HCT116 (cell line): ENCODE results near the gene RIOX2. TPM values are rescaled to one million over a fixed set of nuclear protein-coding genes. Genes with fewer than 3 reads are reported as not detected.

ENCODE experiments used
- ATAC-seq: fragments of 200-7000 bp; cut with Tn5 transposase; 2 replicates; pipeline ENCODE4 v1.9.1; 2020; ENCODE audit warnings: mild to moderate bottlenecking, moderate library complexity
- BruUV-seq: library from RNA; stranded (reverse); fragments of 400-500 nt; replicated peaks from 2 replicates; lab custom pipeline; 2021; lab: Mats Ljungman, UMichigan
- CTCF ChIA-PET: fragments of 300-600 bp; sonication (Branson Sonifier 250); formaldehyde crosslinking; loops from one replicate; lab custom pipeline; 2021; ENCODE audit warnings: antibody characterized with exemption; lab: Charles Lee
- POLR2A ChIA-PET: fragments of 300-600, 350-600 bp; sonication (Branson Sonifier 250); formaldehyde crosslinking; loops from one replicate; lab custom pipeline; 2021; ENCODE audit warnings: antibody characterized with exemption; lab: Charles Lee
- RAD21 ChIA-PET, 2 experiments: fragments of 300-600 bp; sonication (Branson Sonifier 250); formaldehyde crosslinking; loops; one replicate each; lab custom pipeline; 2023; ENCODE audit warnings: low total read pairs in 2 of 2; ENCODE audit not compliant: uncharacterized antibody in 2 of 2, unreplicated experiment in 2 of 2, low non-redundant PET in 1 of 2; lab: Charles Lee
- DNase-seq: peaks from one replicate; pipeline ENCODE4 v3.0.0-alpha.2; 2010; ENCODE audit warnings: low read depth, low spot score
- H2AFZ ChIP-seq: fragments of 200-600 bp; shearing (Covaris generic), sonication (generic); 2 replicates; pipeline ENCODE4 v1.6.1; 2017; ENCODE audit warnings: low read depth, mixed run types, mixed read lengths, antibody characterized with exemption, low read length; ENCODE audit not compliant: poor library complexity, severe bottlenecking
- H3K27ac ChIP-seq: 2 replicates; pipeline ENCODE4 v1.5.1; 2012; ENCODE audit warnings: low read depth, low read length
- H3K27me3 ChIP-seq: fragments of 200-600 bp; sonication (generic); 2 replicates; pipeline ENCODE4 v1.6.1; 2016; ENCODE audit warnings: mixed run types, low read length, mixed read lengths; ENCODE audit not compliant: insufficient read depth
- H3K36me3 ChIP-seq, 2 experiments: fragments of 200-500 bp in 1 of 2; fragments of 200-600 bp in 1 of 2; sonication (Bioruptor generic) in 1 of 2; sonication (generic) in 1 of 2; 2 replicates each; pipeline versions ENCODE4 v1.5.1 to v1.6.1; 2014 to 2016; ENCODE audit warnings: low read length in 2 of 2, inconsistent platforms in 1 of 2, mixed read lengths in 1 of 2, mixed run types in 1 of 2; ENCODE audit not compliant: insufficient read depth in 2 of 2, control insufficient read depth in 1 of 2
- H3K4me1 ChIP-seq, 2 experiments: fragments of 200-600 bp in 1 of 2; sonication (generic) in 1 of 2; 2 replicates each; pipeline versions ENCODE4 v1.5.1 to v1.6.1; 2012 to 2017; ENCODE audit warnings: low read length in 2 of 2, inconsistent platforms in 1 of 2, mild to moderate bottlenecking in 1 of 2, mixed read lengths in 1 of 2, mixed run types in 1 of 2, moderate library complexity in 1 of 2; ENCODE audit not compliant: insufficient read depth in 2 of 2, control insufficient read depth in 1 of 2
- H3K4me2 ChIP-seq: fragments of 200-600 bp; sonication (generic); 2 replicates; pipeline ENCODE4 v1.6.1; 2017; ENCODE audit warnings: mixed run types, low read length, mixed read lengths
- H3K4me3 ChIP-seq, 2 experiments: fragments of 200-600 bp in 1 of 2; sonication (generic) in 1 of 2; replicated peaks in 1 of 2; 2 replicates each; pipeline ENCODE4 v1.5.1; 2011 to 2016; ENCODE audit warnings: low read length in 2 of 2, control low read depth in 1 of 2, low read depth in 1 of 2, mild to moderate bottlenecking in 1 of 2, mixed read lengths in 1 of 2, mixed run types in 1 of 2
- H3K79me2 ChIP-seq: fragments of 200-600 bp; sonication (generic); 2 replicates; pipeline ENCODE4 v1.6.1; 2017; ENCODE audit warnings: mild to moderate bottlenecking, mixed run types, low read length, moderate library complexity, mixed read lengths; ENCODE audit not compliant: insufficient read depth
- H3K9ac ChIP-seq: fragments of 200-600 bp; sonication (generic); 2 replicates; pipeline ENCODE4 v1.6.1; 2016; ENCODE audit warnings: low read length, mixed read lengths
- H3K9me2 ChIP-seq: fragments of 200-600 bp; sonication (generic), shearing (Covaris generic); 2 replicates; pipeline ENCODE4 v1.6.1; 2017; ENCODE audit warnings: mixed run types, mild to moderate bottlenecking, moderate library complexity; ENCODE audit not compliant: insufficient read depth
- H3K9me3 ChIP-seq, 2 experiments: fragments of 200-500 bp in 1 of 2; fragments of 200-600 bp in 1 of 2; sonication (Bioruptor generic) in 1 of 2; sonication (generic) in 1 of 2; 2 replicates each; pipeline ENCODE4 v1.6.1; 2014 to 2017; ENCODE audit warnings: low read length in 2 of 2, mixed read lengths in 2 of 2, inconsistent platforms in 1 of 2, low read depth in 1 of 2, mild to moderate bottlenecking in 1 of 2, mixed run types in 1 of 2, moderate library complexity in 1 of 2; ENCODE audit not compliant: control insufficient read depth in 1 of 2, insufficient read depth in 1 of 2
- H4K20me1 ChIP-seq: fragments of 200-600 bp; sonication (generic), shearing (Covaris generic); 2 replicates; pipeline ENCODE4 v1.6.1; 2017; ENCODE audit warnings: mixed run types, mild to moderate bottlenecking, moderate library complexity; ENCODE audit not compliant: insufficient read depth
- CBX3 ChIP-seq: IDR thresholded peaks from 2 replicates; pipeline ENCODE4 v1.6.1; 2012; ENCODE audit warnings: low read depth
- CEBPB ChIP-seq: IDR thresholded peaks from 2 replicates; pipeline ENCODE4 v1.6.1; 2012; ENCODE audit warnings: low read depth
- EZH2phosphoT487 ChIP-seq: fragments of 200-600 bp; IDR thresholded peaks from 2 replicates; pipeline ENCODE4 v1.6.1; 2018; ENCODE audit warnings: antibody characterized with exemption, borderline replicate concordance
- FOSL1 ChIP-seq: IDR thresholded peaks from 2 replicates; pipeline ENCODE4 v1.6.1; 2012; ENCODE audit warnings: low read depth
- JUND ChIP-seq: IDR thresholded peaks from 2 replicates; pipeline ENCODE4 v1.6.1; 2012
- MAX ChIP-seq: IDR thresholded peaks from 2 replicates; pipeline ENCODE4 v1.6.1; 2012
- POLR2A ChIP-seq: IDR thresholded peaks from 2 replicates; pipeline ENCODE4 v1.7.0; 2011; ENCODE audit warnings: borderline replicate concordance; ENCODE audit not compliant: insufficient read depth, insufficient read length; ENCODE audit errors: extremely low read depth
- POLR2AphosphoS5 ChIP-seq: IDR thresholded peaks from 2 replicates; pipeline ENCODE4 v1.6.1; 2011; ENCODE audit warnings: mild to moderate bottlenecking, low read depth, low read length, moderate library complexity
- SIN3A ChIP-seq: IDR thresholded peaks from 2 replicates; pipeline ENCODE4 v1.6.1; 2012; ENCODE audit warnings: low read depth
- SRF ChIP-seq: IDR thresholded peaks from 2 replicates; pipeline ENCODE4 v1.6.1; 2012; ENCODE audit warnings: low read depth
- TCF7L2 ChIP-seq: IDR thresholded peaks from 2 replicates; pipeline ENCODE4 v1.7.0; 2011; ENCODE audit warnings: borderline replicate concordance, inconsistent platforms; ENCODE audit not compliant: insufficient read depth, insufficient read length; ENCODE audit errors: extremely low read depth
- YY1 ChIP-seq: IDR thresholded peaks from 2 replicates; pipeline ENCODE4 v1.6.1; 2011; ENCODE audit warnings: low read length, low read depth, moderate library complexity, mild to moderate bottlenecking; ENCODE audit not compliant: insufficient replicate concordance; ENCODE audit errors: extremely low read depth
- ZFX ChIP-seq: fragments of 450-650 bp; IDR thresholded peaks from 2 replicates; pipeline ENCODE4 v1.6.1; 2017
- intact Hi-C: fragments of 100-400 bp; cut with micrococcal nuclease; formaldehyde crosslinking; loops from 2 replicates; pipeline ENCODE4 v1.10.0; 2022
- total RNA-seq: library from RNA; stranded (reverse); gene quantifications from one replicate; pipeline ENCODE4 v1.2.1, GENCODE V29; 2021; ENCODE audit not compliant: unreplicated experiment
- TF ChIP-seq, protein P1 (sequence below), 3 experiments: fragments of 200-600 bp in 1 of 3; sonication (generic) in 1 of 3; IDR thresholded peaks in 2 of 3; conservative IDR thresholded peaks in 1 of 3; 2 replicates each; pipeline ENCODE4 v1.5.1; 2012 to 2017; ENCODE audit warnings: low read depth in 2 of 3, low read length in 2 of 3, antibody characterized with exemption in 1 of 3, borderline replicate concordance in 1 of 3, control low read depth in 1 of 3, mild to moderate bottlenecking in 1 of 3, mixed read lengths in 1 of 3, mixed run types in 1 of 3, moderate library complexity in 1 of 3; ENCODE audit not compliant: insufficient read depth in 1 of 3

Gene RIOX2
- total RNA-seq, 1 experiment from 2014 or later, result 39.1 TPM

DNA sequence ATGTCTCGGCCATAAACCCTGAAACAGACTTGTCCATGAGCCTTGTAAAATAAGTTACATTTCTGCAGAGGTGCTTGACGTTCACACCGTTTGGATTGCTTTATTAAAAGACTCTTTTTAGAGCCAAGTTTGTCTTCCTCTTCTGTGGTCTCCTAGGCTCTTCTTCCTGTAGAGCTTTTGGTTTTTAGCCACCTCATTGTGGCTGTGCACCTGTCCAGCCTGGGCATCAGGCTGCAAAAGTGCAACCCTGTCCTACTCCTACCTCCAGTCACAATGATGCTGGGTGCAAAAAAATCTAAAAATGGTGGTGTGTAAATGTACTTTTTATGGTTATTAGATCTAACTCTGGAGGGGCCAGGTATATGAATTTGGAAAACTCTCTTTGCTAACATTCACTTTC lies 2.8 kb upstream of the RIOX2 start:
- H3K9ac ChIP-seq, result no peak overlapping the region
- no peak overlapping the region for H3K4me3 ChIP-seq
- TF ChIP-seq CEBPB, result no peak
- no peak for TF ChIP-seq FOSL1
- TF ChIP-seq SIN3A, result no peak
- TF ChIP-seq YY1, result no peak
- no peak for TF ChIP-seq SRF
- TF ChIP-seq POLR2AphosphoS5, result no peak
- no peak for TF ChIP-seq TCF7L2
- TF ChIP-seq POLR2A, result no peak
- TF ChIP-seq CBX3, result no peak
- TF ChIP-seq, all 23 proteins: peak for 0
- CTCF ChIA-PET, result interaction anchor here (1.5 kb wide), 1 partner anchor 175 kb away, joined by 3 read pairs; no protein-coding TSS in a partner anchor
- no peaks in the 10 kb centered on the region for H3K9me3 ChIP-seq
- intact Hi-C loops, result loop anchor here (5.0 kb wide), 1 partner anchor 153 kb away; the partner anchor contains the start of gene CRYBG3
- H2AFZ ChIP-seq, result no peak overlapping the region
- no peaks in the 10 kb centered on the region for H3K36me3 ChIP-seq
- no peaks in the 10 kb centered on the region for H4K20me1 ChIP-seq
- POLR2A ChIA-PET, result no interaction called here
- H3K4me1 ChIP-seq, result peaks cover 6 to 19% of the 10 kb centered on the region in 2 experiments
- DNase-seq, result no peak
- no peaks in the 10 kb centered on the region for H3K9me2 ChIP-seq
- H3K4me2 ChIP-seq, result no peak overlapping the region
- RAD21 ChIA-PET, result no interaction called here
- no peak overlapping the region for H3K27ac ChIP-seq
- no TSS peak for BruUV-seq
- ATAC-seq, result no peak
- H3K27me3 ChIP-seq, result no peaks in the 10 kb centered on the region
- H3K79me2 ChIP-seq, result peaks cover 18% of the 10 kb centered on the region

GRCh38 chr3:97972976-97973375 lies 745 bp upstream of the RIOX2 start:
- H3K9me2 ChIP-seq, result no peaks in the 10 kb centered on the region
- H3K79me2 ChIP-seq, result peaks cover 38% of the 10 kb centered on the region
- ChIA-PET CTCF (no interaction called here), POLR2A (no interaction called here), RAD21 (no interaction called here)
- peak overlapping the region; percentile 81 for H3K9ac ChIP-seq
- H2AFZ ChIP-seq, result no peak overlapping the region
- H3K4me3 ChIP-seq, result peak overlapping the region; percentile 64 to 75
- no peaks in the 10 kb centered on the region for H3K27me3 ChIP-seq
- no peaks in the 10 kb centered on the region for H3K9me3 ChIP-seq
- ATAC-seq, result no peak
- peak overlapping the region; percentile 9; the same call in 1 of the 2 replicates for H3K27ac ChIP-seq
- no peaks in the 10 kb centered on the region for H3K36me3 ChIP-seq
- TF ChIP-seq JUND (no peak), TCF7L2 (no peak), ZFX (no peak), MAX (no peak), EZH2phosphoT487 (no peak)
- TF ChIP-seq, protein P1, sequence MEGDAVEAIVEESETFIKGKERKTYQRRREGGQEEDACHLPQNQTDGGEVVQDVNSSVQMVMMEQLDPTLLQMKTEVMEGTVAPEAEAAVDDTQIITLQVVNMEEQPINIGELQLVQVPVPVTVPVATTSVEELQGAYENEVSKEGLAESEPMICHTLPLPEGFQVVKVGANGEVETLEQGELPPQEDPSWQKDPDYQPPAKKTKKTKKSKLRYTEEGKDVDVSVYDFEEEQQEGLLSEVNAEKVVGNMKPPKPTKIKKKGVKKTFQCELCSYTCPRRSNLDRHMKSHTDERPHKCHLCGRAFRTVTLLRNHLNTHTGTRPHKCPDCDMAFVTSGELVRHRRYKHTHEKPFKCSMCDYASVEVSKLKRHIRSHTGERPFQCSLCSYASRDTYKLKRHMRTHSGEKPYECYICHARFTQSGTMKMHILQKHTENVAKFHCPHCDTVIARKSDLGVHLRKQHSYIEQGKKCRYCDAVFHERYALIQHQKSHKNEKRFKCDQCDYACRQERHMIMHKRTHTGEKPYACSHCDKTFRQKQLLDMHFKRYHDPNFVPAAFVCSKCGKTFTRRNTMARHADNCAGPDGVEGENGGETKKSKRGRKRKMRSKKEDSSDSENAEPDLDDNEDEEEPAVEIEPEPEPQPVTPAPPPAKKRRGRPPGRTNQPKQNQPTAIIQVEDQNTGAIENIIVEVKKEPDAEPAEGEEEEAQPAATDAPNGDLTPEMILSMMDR (IDR thresholded peaks at IDR 0.05 in 2 of 3, conservative IDR thresholded peaks at IDR 0.05 in 1 of 3; ENCODE audit: borderline replicate concordance in 1 of 3, insufficient read depth in 1 of 3, low read depth in 2 of 3, low read length in 2 of 3), result no peak
- peak overlapping the region; percentile 75 for H3K4me2 ChIP-seq
- no TSS peak for BruUV-seq
- intact Hi-C loops, result loop anchor here (5.0 kb wide), 1 partner anchor 151 kb away; the partner anchor contains the start of gene CRYBG3
- DNase-seq, result no peak
- peaks cover 6 to 19% of the 10 kb centered on the region in 2 experiments for H3K4me1 ChIP-seq
- no peaks in the 10 kb centered on the region for H4K20me1 ChIP-seq
